A549 (cell line): ENCODE data around the gene TFEB. TPM values are rescaled to one million over a fixed set of nuclear protein-coding genes. Genes with fewer than 3 reads are reported as not detected.

Experiments used
- ATAC-seq, 2 experiments: fragments of 200-7000 bp in 1 of 2; fragments of >200 bp in 1 of 2; cut with Nextera tagmentation in 1 of 2; cut with Tn5 transposase in 1 of 2; 3 replicates each; pipeline versions ENCODE4 v1.8.0 to v1.9.1; 2018 to 2020; ENCODE audit warnings: mild to moderate bottlenecking in 1 of 2, moderate library complexity in 1 of 2
- CTCF ChIA-PET: fragments of 300-600 bp; sonication (Branson Sonifier 250); formaldehyde crosslinking; extraction: SDS; loops from one replicate; lab custom pipeline; 2021; ENCODE audit warnings: antibody characterized with exemption, inconsistent platforms; lab: Yijun Ruan, JAX
- POLR2A ChIA-PET: fragments of 350-600 bp; formaldehyde crosslinking; extraction: SDS; loops from one replicate; lab custom pipeline; 2021; ENCODE audit warnings: antibody characterized with exemption, inconsistent platforms; lab: Yijun Ruan, JAX
- DNase-seq, 2 experiments: peaks; one replicate each; pipeline versions ENCODE4 v3.0.0 to v3.0.0-alpha.2; 2011 to 2016; ENCODE audit warnings: low read depth in 1 of 2, low spot score in 1 of 2
- FAIRE-seq: peaks from 2 replicates; lab custom pipeline; 2011; peaks lifted over from hg19 to GRCh38; lab: Jason Lieb, UNC
- H3K27ac ChIP-seq, 2 experiments: fragments of >200 bp; sonication (Bioruptor Twin); formaldehyde crosslinking; 3 replicates each; pipeline ENCODE4 v1.5.1; 2016 to 2017
- H3K4me1 ChIP-seq: fragments of >200 bp; sonication (Bioruptor Twin); formaldehyde crosslinking; 3 replicates; pipeline ENCODE4 v1.6.1; 2016
- H3K4me2 ChIP-seq: fragments of >200 bp; sonication (Bioruptor Twin); formaldehyde crosslinking; 3 replicates; pipeline ENCODE4 v1.6.1; 2016
- H3K4me3 ChIP-seq: fragments of >200 bp; sonication (Bioruptor Twin); formaldehyde crosslinking; 3 replicates; pipeline ENCODE4 v1.5.1; 2016
- H3K9me3 ChIP-seq: fragments of >200 bp; sonication (Bioruptor Twin); formaldehyde crosslinking; 3 replicates; pipeline ENCODE4 v1.6.1; 2016
- CBX2 ChIP-seq: fragments of 200-600 bp; sonication (generic); IDR thresholded peaks from 2 replicates; pipeline ENCODE4 v1.6.1; 2016; ENCODE audit warnings: low read depth, mild to moderate bottlenecking, borderline replicate concordance
- CBX8 ChIP-seq: fragments of 200-600 bp; sonication (generic); IDR thresholded peaks from 2 replicates; pipeline ENCODE4 v1.6.1; 2016
- EP300 ChIP-seq, 2 experiments: fragments of >200 bp; sonication (Bioruptor Twin); formaldehyde crosslinking; IDR thresholded peaks; 2 replicates in 1 of 2; 3 replicates in 1 of 2; pipeline ENCODE4 v1.6.1; 2016 to 2017
- FOXS1 ChIP-seq: fragments of 250-450 bp; sonication (Bioruptor Pico); IDR thresholded peaks from 2 replicates; pipeline ENCODE4 v1.5.0; 2020; ENCODE audit warnings: mild to moderate bottlenecking, moderate library complexity
- HEYL ChIP-seq: fragments of 250-450 bp; sonication (Bioruptor Pico); IDR thresholded peaks from 2 replicates; pipeline ENCODE4 v1.8.0; 2021; ENCODE audit warnings: mild to moderate bottlenecking, moderate library complexity
- JUNB ChIP-seq: fragments of >200 bp; sonication (Bioruptor Twin); formaldehyde crosslinking; IDR thresholded peaks from 2 replicates; pipeline ENCODE4 v1.6.1; 2016
- KDM1A ChIP-seq: fragments of 200-600 bp; sonication (generic); IDR thresholded peaks from 2 replicates; pipeline ENCODE4 v1.6.1; 2016; ENCODE audit warnings: low read depth, mild to moderate bottlenecking
- KDM5A ChIP-seq: fragments of 200-600 bp; sonication (generic); IDR thresholded peaks from 2 replicates; pipeline ENCODE4 v1.6.1; 2016; ENCODE audit warnings: antibody characterized with exemption, mild to moderate bottlenecking
- MAFK ChIP-seq: fragments of 450-650 bp; IDR thresholded peaks from 2 replicates; pipeline ENCODE4 v1.6.1; 2014; ENCODE audit not compliant: partially characterized antibody
- NFE2L2 ChIP-seq: fragments of 150-350 bp; conservative IDR thresholded peaks from 2 replicates; pipeline ENCODE4 v1.6.1; 2014; ENCODE audit warnings: low read length
- NPAS2 ChIP-seq: fragments of 250-450 bp; sonication (Bioruptor Pico); IDR thresholded peaks from 2 replicates; pipeline ENCODE4 v1.8.0; 2022; ENCODE audit warnings: mild to moderate bottlenecking, moderate library complexity, borderline replicate concordance
- NR3C1 ChIP-seq: fragments of >200 bp; sonication (Bioruptor Twin); formaldehyde crosslinking; IDR thresholded peaks from 3 replicates; pipeline ENCODE4 v1.6.1; 2017
- PBX3 ChIP-seq: IDR thresholded peaks from 2 replicates; pipeline ENCODE4 v1.6.1; 2012
- PHF8 ChIP-seq: fragments of 200-600 bp; sonication (generic); IDR thresholded peaks from 2 replicates; pipeline ENCODE4 v1.6.1; 2016; ENCODE audit warnings: low read depth, mild to moderate bottlenecking, antibody characterized with exemption, moderate library complexity, borderline replicate concordance
- RCOR1 ChIP-seq: fragments of 150-350 bp; IDR thresholded peaks from 2 replicates; pipeline ENCODE4 v1.6.1; 2014; ENCODE audit warnings: antibody characterized with exemption, low read length, low read depth
- ZFP36 ChIP-seq: fragments of 450-650 bp; IDR thresholded peaks from 2 replicates; pipeline ENCODE4 v1.6.1; 2014; ENCODE audit warnings: borderline replicate concordance; ENCODE audit not compliant: partially characterized antibody
- ZSCAN20 ChIP-seq: fragments of 250-450 bp; sonication (Bioruptor Pico); IDR thresholded peaks from 2 replicates; pipeline ENCODE4 v1.8.0; 2022; ENCODE audit warnings: mild to moderate bottlenecking, moderate library complexity
- WGBS: methylation state at CpG from one replicate; pipeline ENCODE4 v1.1.6; 2017; ENCODE audit errors: missing lambda C conversion rate; 5-methylcytosine and 5-hydroxymethylcytosine counted together
- polyA plus RNA-seq, 4 experiments: library from polyadenylated mRNA; depleted of rRNA in 3 of 4; stranded (reverse); fragments of >200 nt; fragmentation: RNase III in 1 of 4; extraction: RNeasy Plus Mini Kit Qiagen cat#74134 plus additional on column Dnase treatment in 1 of 4; gene quantifications; 2 replicates in 3 of 4; 3 replicates in 1 of 4; pipeline ENCODE4 v1.2.3, GENCODE V29; 2011 to 2017
- TF ChIP-seq, protein P1 (sequence below): fragments of >200 bp; sonication (Bioruptor Twin); formaldehyde crosslinking; IDR thresholded peaks from 2 replicates; pipeline ENCODE4 v1.6.1; 2016
- TF ChIP-seq, protein P2 (sequence below): fragments of 250-450 bp; sonication (Bioruptor Pico); IDR thresholded peaks from 2 replicates; pipeline ENCODE4 v1.5.0; 2021; ENCODE audit warnings: mild to moderate bottlenecking, moderate library complexity, borderline replicate concordance
- TF ChIP-seq, protein P3 (sequence below): fragments of 150-350 bp; IDR thresholded peaks from 2 replicates; pipeline ENCODE4 v1.6.1; 2014; ENCODE audit warnings: low read depth, mild to moderate bottlenecking, low read length
- TF ChIP-seq, protein P4 (sequence below): fragments of >200 bp; sonication (Bioruptor Twin); formaldehyde crosslinking; IDR thresholded peaks from 3 replicates; pipeline ENCODE4 v1.6.1; 2016
- TF ChIP-seq, protein P5 (sequence below): IDR thresholded peaks from 2 replicates; pipeline ENCODE4 v1.6.1; 2012; ENCODE audit warnings: low read depth, borderline replicate concordance

The TFEB gene
- polyA plus RNA-seq, 2 of the 4 experiments (the other 2 are of a cell fraction) = 3.1 to 6.1 TPM

- CTCF ChIA-PET = interaction anchor here (1.3 to 1.5 kb wide), 2 partner anchors 7 to 307 kb away, joined by 3 to 6 read pairs; no protein-coding TSS in a partner anchor
- POLR2A ChIA-PET = no interaction called here
- ATAC-seq = no peak
- no peaks in the 10 kb centered on the region for H3K4me1 ChIP-seq
- 58% methylated on average over 6 of the region's 6 CpGs for WGBS
- TF ChIP-seq, protein P1, sequence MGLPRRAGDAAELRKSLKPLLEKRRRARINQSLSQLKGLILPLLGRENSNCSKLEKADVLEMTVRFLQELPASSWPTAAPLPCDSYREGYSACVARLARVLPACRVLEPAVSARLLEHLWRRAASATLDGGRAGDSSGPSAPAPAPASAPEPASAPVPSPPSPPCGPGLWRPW = no peak
- peak; percentile 47 for TF ChIP-seq ZFP36
- no peaks in the 10 kb centered on the region for H3K9me3 ChIP-seq
- DNase-seq = no peak
- no peak for FAIRE-seq
- no peak overlapping the region for H3K4me3 ChIP-seq
- no peak overlapping the region for H3K27ac ChIP-seq
- H3K4me2 ChIP-seq = no peak overlapping the region
Measured at GRCh38 chr6:41675992-41676391, 59.4 kb downstream of the TFEB start.

DNA sequence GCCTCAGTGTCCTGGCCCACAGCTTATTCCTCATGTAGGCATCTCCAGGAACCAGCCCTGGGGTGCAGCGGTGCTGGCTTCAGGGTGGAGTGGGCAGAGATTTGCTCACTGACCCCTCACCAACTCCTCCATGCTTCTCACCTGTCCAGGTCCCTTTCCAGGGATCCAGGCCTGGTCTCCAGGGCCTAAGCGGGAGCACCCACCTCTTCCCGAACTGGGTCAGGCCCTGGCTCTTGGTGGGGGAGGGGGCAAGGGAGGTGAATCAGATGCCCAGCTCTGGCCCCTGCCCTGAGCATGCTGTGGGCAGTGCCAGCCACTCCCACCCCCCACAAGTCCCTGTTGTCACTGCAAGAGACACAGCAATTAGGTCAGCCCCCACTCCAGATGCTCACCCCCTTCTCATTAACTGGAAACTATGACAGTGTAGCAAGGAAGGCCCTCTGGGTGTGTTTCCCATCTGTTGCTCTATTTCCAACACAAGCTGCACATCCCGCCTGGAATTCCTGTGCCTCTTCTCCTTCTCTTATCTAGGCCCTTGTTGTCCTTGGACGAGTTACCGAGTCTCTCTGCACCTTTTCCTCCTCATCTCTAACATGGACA lies 60.1 kb downstream of the TFEB start:
- no peak for TF ChIP-seq FOXS1
- no peak for TF ChIP-seq NPAS2
- TF ChIP-seq, protein P2, sequence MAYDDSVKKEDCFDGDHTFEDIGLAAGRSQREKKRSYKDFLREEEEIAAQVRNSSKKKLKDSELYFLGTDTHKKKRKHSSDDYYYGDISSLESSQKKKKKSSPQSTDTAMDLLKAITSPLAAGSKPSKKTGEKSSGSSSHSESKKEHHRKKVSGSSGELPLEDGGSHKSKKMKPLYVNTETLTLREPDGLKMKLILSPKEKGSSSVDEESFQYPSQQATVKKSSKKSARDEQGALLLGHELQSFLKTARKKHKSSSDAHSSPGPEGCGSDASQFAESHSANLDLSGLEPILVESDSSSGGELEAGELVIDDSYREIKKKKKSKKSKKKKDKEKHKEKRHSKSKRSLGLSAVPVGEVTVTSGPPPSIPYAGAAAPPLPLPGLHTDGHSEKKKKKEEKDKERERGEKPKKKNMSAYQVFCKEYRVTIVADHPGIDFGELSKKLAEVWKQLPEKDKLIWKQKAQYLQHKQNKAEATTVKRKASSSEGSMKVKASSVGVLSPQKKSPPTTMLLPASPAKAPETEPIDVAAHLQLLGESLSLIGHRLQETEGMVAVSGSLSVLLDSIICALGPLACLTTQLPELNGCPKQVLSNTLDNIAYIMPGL (CRISPR knock-in tag) = no peak
- no peak for TF ChIP-seq NFE2L2
- TF ChIP-seq, protein P3, sequence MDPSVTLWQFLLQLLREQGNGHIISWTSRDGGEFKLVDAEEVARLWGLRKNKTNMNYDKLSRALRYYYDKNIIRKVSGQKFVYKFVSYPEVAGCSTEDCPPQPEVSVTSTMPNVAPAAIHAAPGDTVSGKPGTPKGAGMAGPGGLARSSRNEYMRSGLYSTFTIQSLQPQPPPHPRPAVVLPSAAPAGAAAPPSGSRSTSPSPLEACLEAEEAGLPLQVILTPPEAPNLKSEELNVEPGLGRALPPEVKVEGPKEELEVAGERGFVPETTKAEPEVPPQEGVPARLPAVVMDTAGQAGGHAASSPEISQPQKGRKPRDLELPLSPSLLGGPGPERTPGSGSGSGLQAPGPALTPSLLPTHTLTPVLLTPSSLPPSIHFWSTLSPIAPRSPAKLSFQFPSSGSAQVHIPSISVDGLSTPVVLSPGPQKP = no peak
- TF ChIP-seq ZSCAN20 (CRISPR knock-in tag) = no peak
- TF ChIP-seq MAFK = no peak
- no peak for TF ChIP-seq RCOR1
- no peak for TF ChIP-seq CBX2
- TF ChIP-seq KDM1A = no peak
- TF ChIP-seq PHF8 = no peak
- TF ChIP-seq, protein P4, sequence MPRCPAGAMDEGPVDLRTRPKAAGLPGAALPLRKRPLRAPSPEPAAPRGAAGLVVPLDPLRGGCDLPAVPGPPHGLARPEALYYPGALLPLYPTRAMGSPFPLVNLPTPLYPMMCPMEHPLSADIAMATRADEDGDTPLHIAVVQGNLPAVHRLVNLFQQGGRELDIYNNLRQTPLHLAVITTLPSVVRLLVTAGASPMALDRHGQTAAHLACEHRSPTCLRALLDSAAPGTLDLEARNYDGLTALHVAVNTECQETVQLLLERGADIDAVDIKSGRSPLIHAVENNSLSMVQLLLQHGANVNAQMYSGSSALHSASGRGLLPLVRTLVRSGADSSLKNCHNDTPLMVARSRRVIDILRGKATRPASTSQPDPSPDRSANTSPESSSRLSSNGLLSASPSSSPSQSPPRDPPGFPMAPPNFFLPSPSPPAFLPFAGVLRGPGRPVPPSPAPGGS = no peak
- TF ChIP-seq, protein P5, sequence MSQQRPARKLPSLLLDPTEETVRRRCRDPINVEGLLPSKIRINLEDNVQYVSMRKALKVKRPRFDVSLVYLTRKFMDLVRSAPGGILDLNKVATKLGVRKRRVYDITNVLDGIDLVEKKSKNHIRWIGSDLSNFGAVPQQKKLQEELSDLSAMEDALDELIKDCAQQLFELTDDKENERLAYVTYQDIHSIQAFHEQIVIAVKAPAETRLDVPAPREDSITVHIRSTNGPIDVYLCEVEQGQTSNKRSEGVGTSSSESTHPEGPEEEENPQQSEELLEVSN = no peak
- no peak for TF ChIP-seq JUNB
- TF ChIP-seq CBX8 = no peak
- TF ChIP-seq PBX3 = no peak
- TF ChIP-seq KDM5A = no peak
- no peak for TF ChIP-seq HEYL (CRISPR knock-in tag)
- no peak for TF ChIP-seq EP300 (IDR thresholded peaks at IDR 0.05)
- TF ChIP-seq NR3C1 = no peak
- CTCF ChIA-PET = interaction anchor here (1.3 to 2.1 kb wide), 3 partner anchors 8 to 307 kb away, joined by 3 to 6 read pairs (median 6); no protein-coding TSS in a partner anchor
- ATAC-seq = no peak
- H3K4me2 ChIP-seq = no peak overlapping the region
- DNase-seq = no peak
- H3K27ac ChIP-seq = no peak overlapping the region
- POLR2A ChIA-PET = no interaction called here
- no peaks in the 10 kb centered on the region for H3K4me1 ChIP-seq
- WGBS = 77% methylated on average over 6 of the region's 6 CpGs
- H3K4me3 ChIP-seq = no peak overlapping the region
- FAIRE-seq = no peak
- no peaks in the 10 kb centered on the region for H3K9me3 ChIP-seq
